Astrocyte of the spinal cord (primary cell): ENCODE measurements around the gene TEDC1.

Experiments used
- DNase-seq: peaks from one replicate; pipeline ENCODE4 v3.0.0; 2011; ENCODE audit warnings: low read depth, low spot score
- H3K4me3 ChIP-seq: 2 replicates; pipeline ENCODE4 v1.5.1; 2011; ENCODE audit warnings: low read depth, mild to moderate bottlenecking, low read length, moderate library complexity
- CTCF ChIP-seq: IDR thresholded peaks from 2 replicates; pipeline ENCODE4 v1.5.1; 2012; ENCODE audit warnings: low read depth, mild to moderate bottlenecking, low read length, inconsistent platforms
- in situ Hi-C: cut with HindIII; loops from 2 replicates; pipeline ENCODE4 v1.10.0; 2017; ENCODE audit warnings: low sequenced_read_pairs

The TEDC1 gene

GRCh38 chr14:105481886-105482457 is 9.1 kb upstream of the TEDC1 start:
- peak; percentile 30 for TF ChIP-seq CTCF
- H3K4me3 ChIP-seq, result no peak overlapping the region
- in situ Hi-C loops, result no loop called here
- DNase-seq, result peak; percentile 97

- in situ Hi-C loops, result no loop called here
- no peak overlapping the region for H3K4me3 ChIP-seq
- DNase-seq, result no peak
- TF ChIP-seq CTCF, result no peak
These were observed 8.4 kb upstream of the TEDC1 start for GRCh38 chr14:105482486-105483110.

GRCh38 chr14:105483300-105484068 is 7.6 kb upstream of the TEDC1 start:
- DNase-seq, result no peak
- H3K4me3 ChIP-seq, result no peak overlapping the region
- in situ Hi-C loops, result no loop called here
- no peak for TF ChIP-seq CTCF

GRCh38 chr14:105484069-105484996 is 6.7 kb upstream of the TEDC1 start:
- in situ Hi-C loops, result no loop called here
- no peak overlapping the region for H3K4me3 ChIP-seq
- no peak for DNase-seq
- TF ChIP-seq CTCF, result no peak

- TF ChIP-seq CTCF, result no peak
- DNase-seq, result no peak
- H3K4me3 ChIP-seq, result no peak overlapping the region
- in situ Hi-C loops, result no loop called here
These were observed 6.1 kb upstream of the TEDC1 start for GRCh38 chr14:105484997-105485393.

GRCh38 chr14:105485739-105486162 is 5.3 kb upstream of the TEDC1 start:
- peak; percentile 50 for TF ChIP-seq CTCF
- H3K4me3 ChIP-seq, result no peak overlapping the region
- no peak for DNase-seq
- in situ Hi-C loops, result no loop called here
